ENCODE measurements around the gene ERF.
"Not testable (repeated sequence)": the region's sequence is repeated elsewhere in the genome, so short reads cannot be mapped to it uniquely, and the experiment has no call there.

- not testable (repeated sequence) for TF ChIP-seq CTCF (IDR thresholded peaks at IDR 0.05); EP300 (IDR thresholded peaks at IDR 0.05; ENCODE audit: borderline replicate concordance in 1 of 2, low read depth in 1 of 2, low read length in 1 of 2); MXI1 (IDR thresholded peaks at IDR 0.05; ENCODE audit: low read depth, low read length); RAD21 (IDR thresholded peaks at IDR 0.05; ENCODE audit: low read length)
These were observed 2.9 kb upstream of the ERF start for GRCh38 chr19:42257842-42258241.

Data from SK-N-SH (cell line).